SU-DHL-6 (cell line): ENCODE data around the gene EIF2S3B.

Experiments
- H2AFZ ChIP-seq: fragments of 200-600 bp; sonication (generic); 2 replicates; pipeline ENCODE4 v1.6.1; 2014; ENCODE audit warnings: low read depth, mild to moderate bottlenecking, moderate library complexity, mixed read lengths, antibody characterized with exemption, low read length; ENCODE audit not compliant: severe bottlenecking
- H3F3A ChIP-seq: fragments of 200-600 bp; shearing (Covaris generic); 2 replicates; pipeline ENCODE4 v1.6.0; 2016; ENCODE audit warnings: antibody characterized with exemption, mild to moderate bottlenecking; ENCODE audit not compliant: insufficient read depth
- H3K27ac ChIP-seq: fragments of 200-600 bp; sonication (generic); 2 replicates; pipeline ENCODE4 v1.5.1; 2016; ENCODE audit warnings: low read depth, mild to moderate bottlenecking, low read length, moderate library complexity, mixed read lengths
- H3K27me3 ChIP-seq: fragments of 200-600 bp; sonication (generic), shearing (Covaris generic); 2 replicates; pipeline ENCODE4 v1.6.0; 2014; ENCODE audit warnings: mild to moderate bottlenecking, low read length
- H3K36me3 ChIP-seq: fragments of 200-600 bp; sonication (generic); 2 replicates; pipeline ENCODE4 v1.6.1; 2014; ENCODE audit warnings: mild to moderate bottlenecking, low read length, mixed read lengths
- H3K4me2 ChIP-seq: fragments of 300-600, 200-600 bp; shearing (Covaris generic), sonication (generic); 2 replicates; pipeline ENCODE4 v1.6.0; 2014; ENCODE audit warnings: low read length, low read depth, mild to moderate bottlenecking; ENCODE audit not compliant: poor library complexity, severe bottlenecking
- H3K4me3 ChIP-seq: fragments of 200-600 bp; sonication (generic); 2 replicates; pipeline ENCODE4 v1.5.1; 2014; ENCODE audit warnings: antibody characterized with exemption, low read length, mild to moderate bottlenecking, mixed read lengths; ENCODE audit not compliant: insufficient read depth, poor library complexity, severe bottlenecking
- H3K79me2 ChIP-seq: fragments of 200-600 bp; sonication (generic); 2 replicates; pipeline ENCODE4 v1.6.1; 2014; ENCODE audit warnings: mild to moderate bottlenecking, low read length, moderate library complexity; ENCODE audit not compliant: insufficient read depth
- H3K9ac ChIP-seq: fragments of 200-600 bp; sonication (generic); 2 replicates; pipeline ENCODE4 v1.7.0; 2014; ENCODE audit warnings: mild to moderate bottlenecking, low read length
- H3K9me2 ChIP-seq: fragments of 200-600 bp; sonication (generic); replicated peaks from 2 replicates; pipeline ENCODE4 v1.6.1; 2014; ENCODE audit warnings: low read length; ENCODE audit not compliant: insufficient read depth
- H3K9me3 ChIP-seq: fragments of 200-600 bp; sonication (generic); 2 replicates; pipeline ENCODE4 v1.6.1; 2014; ENCODE audit warnings: low read length, mixed read lengths; ENCODE audit not compliant: insufficient read depth
- H4K20me1 ChIP-seq: fragments of 200-600 bp; sonication (generic); 2 replicates; pipeline ENCODE4 v1.6.1; 2014; ENCODE audit warnings: low read depth, mild to moderate bottlenecking, antibody characterized with exemption, low read length, moderate library complexity, mixed read lengths
- CTCF ChIP-seq: fragments of 200-600 bp; sonication (generic); IDR thresholded peaks from one replicate; pipeline ENCODE4 v1.5.1; 2017; ENCODE audit warnings: antibody characterized with exemption, mild to moderate bottlenecking, low read length, moderate library complexity; ENCODE audit not compliant: insufficient read depth, poor library complexity, severe bottlenecking
- EZH2phosphoT487 ChIP-seq: fragments of 200-600 bp; sonication (generic), shearing (Covaris generic); conservative IDR thresholded peaks from 2 replicates; pipeline ENCODE4 v1.6.1; 2018; ENCODE audit warnings: mild to moderate bottlenecking, antibody characterized with exemption, low read length, moderate library complexity, mixed read lengths

The EIF2S3B gene

GRCh38 chr12:10557329-10557728 is 51.6 kb downstream of the EIF2S3B start:
- Histone ChIP-seq H3K36me3 (no peaks in the 10 kb centered on the region), H3K79me2 (no peaks in the 10 kb centered on the region), H3K27me3 (no peaks in the 10 kb centered on the region), H3K9ac (no peak overlapping the region), H4K20me1 (no peaks in the 10 kb centered on the region), H3K4me3 (no peak overlapping the region), H3K4me2 (no peak overlapping the region), H2AFZ (no peak overlapping the region), H3K27ac (no peak overlapping the region), H3K9me2 (no peaks in the 10 kb centered on the region), H3F3A (no peaks in the 10 kb centered on the region), H3K9me3 (no peaks in the 10 kb centered on the region)
- no peak for TF ChIP-seq CTCF
- no peak for TF ChIP-seq EZH2phosphoT487

GRCh38 chr12:10557766-10558165 is 52.1 kb downstream of the EIF2S3B start:
- H3K36me3 ChIP-seq = no peaks in the 10 kb centered on the region
- H4K20me1 ChIP-seq = no peaks in the 10 kb centered on the region
- H3K27me3 ChIP-seq = no peaks in the 10 kb centered on the region
- H3K27ac ChIP-seq = no peak overlapping the region
- H3K9me3 ChIP-seq = no peaks in the 10 kb centered on the region
- H3K4me3 ChIP-seq = no peak overlapping the region
- no peak overlapping the region for H3K9ac ChIP-seq
- no peak overlapping the region for H3K4me2 ChIP-seq
- no peak overlapping the region for H2AFZ ChIP-seq
- H3K9me2 ChIP-seq = no peaks in the 10 kb centered on the region
- no peaks in the 10 kb centered on the region for H3F3A ChIP-seq
- no peaks in the 10 kb centered on the region for H3K79me2 ChIP-seq
- no peak for TF ChIP-seq CTCF
- no peak for TF ChIP-seq EZH2phosphoT487
